HEK293 (cell line): ENCODE data around the gene C2CD2.

Experiments
- CTCF ChIA-PET: fragments of 350-600 bp; formaldehyde crosslinking; extraction: SDS; loops from one replicate; lab custom pipeline; 2021; ENCODE audit warnings: antibody characterized with exemption; lab: Yijun Ruan, JAX
- POLR2A ChIA-PET: fragments of 300-600 bp; formaldehyde crosslinking; extraction: SDS; loops from one replicate; lab custom pipeline; 2020; ENCODE audit warnings: antibody characterized with exemption, inconsistent platforms; lab: Yijun Ruan, JAX
- H3K27ac ChIP-seq: fragments of 200-500 bp; sonication (Bioruptor generic); 2 replicates; pipeline ENCODE4 v1.5.1; 2014; ENCODE audit warnings: low read depth, low read length, control low read depth, inconsistent platforms; ENCODE audit errors: extremely low read depth
- H3K36me3 ChIP-seq, 2 experiments: fragments of 200-500 bp in 1 of 2; sonication (Bioruptor generic) in 1 of 2; 1 replicate in 1 of 2; 2 replicates in 1 of 2; pipeline ENCODE4 v1.5.1; 2014 to 2017; ENCODE audit warnings: inconsistent platforms in 2 of 2, low read length in 2 of 2; ENCODE audit not compliant: control insufficient read depth in 2 of 2, insufficient read depth in 1 of 2
- H3K4me1 ChIP-seq: fragments of 200-500 bp; sonication (Bioruptor generic); 2 replicates; pipeline ENCODE4 v1.5.1; 2014; ENCODE audit warnings: mild to moderate bottlenecking, low read length, inconsistent platforms; ENCODE audit not compliant: control insufficient read depth, insufficient read depth
- H3K4me3 ChIP-seq: 2 replicates; pipeline ENCODE4 v1.5.1; 2011; ENCODE audit warnings: low read depth, mild to moderate bottlenecking, control low read depth, low read length, moderate library complexity
- H3K9me3 ChIP-seq: fragments of 200-500 bp; sonication (Bioruptor generic); 2 replicates; pipeline ENCODE4 v1.5.1; 2014; ENCODE audit warnings: low read depth, low read length, inconsistent platforms; ENCODE audit not compliant: control insufficient read depth, insufficient read depth
- GLI4 ChIP-seq: fragments of 450-650 bp; formaldehyde crosslinking; IDR thresholded peaks from 2 replicates; pipeline ENCODE4 v1.5.1; 2016; ENCODE audit warnings: missing biosample characterization, missing genetic modification characterization
- MEIS1 ChIP-seq: sonication (generic); formaldehyde crosslinking; IDR thresholded peaks from 2 replicates; pipeline ENCODE4 v1.8.1; 2022; ENCODE audit warnings: missing genetic modification reagents, mild to moderate bottlenecking, borderline replicate concordance
- SP2 ChIP-seq: fragments of 450-650 bp; formaldehyde crosslinking; IDR thresholded peaks from 2 replicates; pipeline ENCODE4 v1.5.1; 2016; ENCODE audit warnings: missing biosample characterization, missing genetic modification characterization
- SP3 ChIP-seq: fragments of 450-650 bp; formaldehyde crosslinking; IDR thresholded peaks from 2 replicates; pipeline ENCODE4 v1.5.1; 2016; ENCODE audit warnings: missing biosample characterization, missing genetic modification characterization
- SP7 ChIP-seq: fragments of 450-650 bp; formaldehyde crosslinking; IDR thresholded peaks from 2 replicates; pipeline ENCODE4 v1.5.1; 2016; ENCODE audit warnings: missing biosample characterization, missing genetic modification characterization
- ZBTB17 ChIP-seq: fragments of 450-650 bp; formaldehyde crosslinking; IDR thresholded peaks from 2 replicates; pipeline ENCODE4 v1.5.1; 2016; ENCODE audit warnings: missing biosample characterization, missing genetic modification characterization
- ZBTB48 ChIP-seq: fragments of 450-650 bp; formaldehyde crosslinking; IDR thresholded peaks from 2 replicates; pipeline ENCODE4 v1.5.1; 2016; ENCODE audit warnings: missing biosample characterization, missing genetic modification characterization
- ZNF138 ChIP-seq: fragments of 450-650 bp; formaldehyde crosslinking; IDR thresholded peaks from 2 replicates; pipeline ENCODE4 v1.5.1; 2016; ENCODE audit warnings: missing biosample characterization, missing genetic modification characterization, borderline replicate concordance
- ZNF184 ChIP-seq: fragments of 450-650 bp; IDR thresholded peaks from 2 replicates; pipeline ENCODE4 v1.5.1; 2018; ENCODE audit warnings: missing biosample characterization, mild to moderate bottlenecking, missing genetic modification characterization
- ZNF202 ChIP-seq: fragments of 450-650 bp; formaldehyde crosslinking; IDR thresholded peaks from 2 replicates; pipeline ENCODE4 v1.5.1; 2016; ENCODE audit warnings: missing biosample characterization, missing genetic modification characterization, borderline replicate concordance
- ZNF223 ChIP-seq: fragments of 450-650 bp; formaldehyde crosslinking; IDR thresholded peaks from 2 replicates; pipeline ENCODE4 v1.5.1; 2016; ENCODE audit warnings: missing biosample characterization, missing genetic modification characterization
- ZNF366 ChIP-seq: fragments of 450-650 bp; formaldehyde crosslinking; conservative IDR thresholded peaks from 2 replicates; pipeline ENCODE4 v1.5.1; 2016; ENCODE audit warnings: missing biosample characterization, missing genetic modification characterization
- ZNF37A ChIP-seq: fragments of 450-650 bp; IDR thresholded peaks from 2 replicates; pipeline ENCODE4 v1.5.1; 2018; ENCODE audit warnings: missing biosample characterization, missing genetic modification characterization
- ZNF391 ChIP-seq: fragments of 450-650 bp; formaldehyde crosslinking; IDR thresholded peaks from 2 replicates; pipeline ENCODE4 v1.5.1; 2016; ENCODE audit warnings: low read depth, missing biosample characterization, missing genetic modification characterization, borderline replicate concordance
- ZNF426 ChIP-seq: fragments of 450-650 bp; formaldehyde crosslinking; IDR thresholded peaks from 2 replicates; pipeline ENCODE4 v1.5.1; 2017; ENCODE audit warnings: missing biosample characterization, missing genetic modification characterization, mild to moderate bottlenecking, inconsistent platforms, moderate library complexity
- ZNF600 ChIP-seq: fragments of 450-650 bp; formaldehyde crosslinking; IDR thresholded peaks from 2 replicates; pipeline ENCODE4 v1.5.1; 2016; ENCODE audit warnings: missing biosample characterization, missing genetic modification characterization
- ZXDB ChIP-seq: fragments of 450-650 bp; formaldehyde crosslinking; IDR thresholded peaks from 2 replicates; pipeline ENCODE4 v1.5.1; 2016; ENCODE audit warnings: missing biosample characterization, missing genetic modification characterization
- TF ChIP-seq, protein P1 (sequence below): fragments of 450-650 bp; formaldehyde crosslinking; IDR thresholded peaks from 2 replicates; pipeline ENCODE4 v1.5.1; 2017; ENCODE audit warnings: missing biosample characterization, missing genetic modification characterization
- TF ChIP-seq, protein P2 (sequence below): fragments of 450-650 bp; formaldehyde crosslinking; IDR thresholded peaks from 2 replicates; pipeline ENCODE4 v1.5.1; 2016; ENCODE audit warnings: missing biosample characterization, missing genetic modification characterization
- TF ChIP-seq, protein P3 (sequence below): IDR thresholded peaks from 2 replicates; pipeline ENCODE4 v1.6.1; 2011; ENCODE audit warnings: mild to moderate bottlenecking, low read depth, low read length, borderline replicate concordance
- TF ChIP-seq, protein P4 (sequence below): fragments of 450-650 bp; formaldehyde crosslinking; IDR thresholded peaks from 2 replicates; pipeline ENCODE4 v1.5.1; 2017; ENCODE audit warnings: missing biosample characterization, missing genetic modification characterization

The C2CD2 gene

DNA sequence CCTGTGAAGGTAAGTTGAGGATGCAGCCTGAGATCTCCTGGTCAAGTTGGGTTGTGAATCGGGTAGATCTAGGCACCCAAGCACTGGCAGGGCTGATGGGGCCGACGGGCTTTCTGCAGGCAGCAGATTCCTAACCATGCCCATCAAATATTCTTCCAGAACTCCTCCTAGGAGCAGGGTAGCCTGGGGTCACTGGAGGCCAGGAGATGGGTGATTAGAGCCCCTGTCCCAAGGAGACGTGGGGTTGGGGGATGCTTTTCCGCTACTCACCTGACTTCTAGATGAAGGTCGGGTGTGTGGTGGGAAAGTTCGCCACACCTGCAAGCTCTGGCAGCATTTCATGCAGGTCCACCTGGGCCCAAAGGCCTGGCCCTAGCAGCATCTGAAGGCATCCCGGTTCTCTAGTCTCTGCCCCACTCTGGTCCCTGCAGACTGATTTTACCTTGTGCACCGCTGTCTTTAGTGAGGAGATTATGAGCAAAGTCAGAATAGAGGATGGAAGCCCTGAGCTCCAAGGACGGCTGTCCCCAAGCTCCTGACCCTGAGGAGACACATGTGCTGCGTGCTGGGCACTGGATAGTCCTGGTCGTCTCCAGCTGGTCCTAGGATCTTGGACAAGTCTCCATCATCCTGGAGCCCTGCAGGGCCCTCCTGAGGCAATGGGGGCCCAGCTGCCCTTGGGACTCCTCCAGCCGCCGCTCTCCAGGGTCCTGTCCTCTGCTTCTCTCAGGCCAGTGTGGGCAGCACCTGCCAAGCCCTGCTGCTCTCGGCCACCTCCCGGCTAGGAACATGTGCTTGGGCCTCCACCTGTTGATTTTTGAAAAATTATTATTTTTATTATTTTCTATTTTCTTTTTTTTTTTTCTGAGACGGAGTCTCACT, 21.8 kb upstream of the C2CD2 start (continued):
- TF ChIP-seq, protein P1, sequence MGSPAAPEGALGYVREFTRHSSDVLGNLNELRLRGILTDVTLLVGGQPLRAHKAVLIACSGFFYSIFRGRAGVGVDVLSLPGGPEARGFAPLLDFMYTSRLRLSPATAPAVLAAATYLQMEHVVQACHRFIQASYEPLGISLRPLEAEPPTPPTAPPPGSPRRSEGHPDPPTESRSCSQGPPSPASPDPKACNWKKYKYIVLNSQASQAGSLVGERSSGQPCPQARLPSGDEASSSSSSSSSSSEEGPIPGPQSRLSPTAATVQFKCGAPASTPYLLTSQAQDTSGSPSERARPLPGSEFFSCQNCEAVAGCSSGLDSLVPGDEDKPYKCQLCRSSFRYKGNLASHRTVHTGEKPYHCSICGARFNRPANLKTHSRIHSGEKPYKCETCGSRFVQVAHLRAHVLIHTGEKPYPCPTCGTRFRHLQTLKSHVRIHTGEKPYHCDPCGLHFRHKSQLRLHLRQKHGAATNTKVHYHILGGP (tag by site-specific recombination), result no peak
- TF ChIP-seq, protein P2, sequence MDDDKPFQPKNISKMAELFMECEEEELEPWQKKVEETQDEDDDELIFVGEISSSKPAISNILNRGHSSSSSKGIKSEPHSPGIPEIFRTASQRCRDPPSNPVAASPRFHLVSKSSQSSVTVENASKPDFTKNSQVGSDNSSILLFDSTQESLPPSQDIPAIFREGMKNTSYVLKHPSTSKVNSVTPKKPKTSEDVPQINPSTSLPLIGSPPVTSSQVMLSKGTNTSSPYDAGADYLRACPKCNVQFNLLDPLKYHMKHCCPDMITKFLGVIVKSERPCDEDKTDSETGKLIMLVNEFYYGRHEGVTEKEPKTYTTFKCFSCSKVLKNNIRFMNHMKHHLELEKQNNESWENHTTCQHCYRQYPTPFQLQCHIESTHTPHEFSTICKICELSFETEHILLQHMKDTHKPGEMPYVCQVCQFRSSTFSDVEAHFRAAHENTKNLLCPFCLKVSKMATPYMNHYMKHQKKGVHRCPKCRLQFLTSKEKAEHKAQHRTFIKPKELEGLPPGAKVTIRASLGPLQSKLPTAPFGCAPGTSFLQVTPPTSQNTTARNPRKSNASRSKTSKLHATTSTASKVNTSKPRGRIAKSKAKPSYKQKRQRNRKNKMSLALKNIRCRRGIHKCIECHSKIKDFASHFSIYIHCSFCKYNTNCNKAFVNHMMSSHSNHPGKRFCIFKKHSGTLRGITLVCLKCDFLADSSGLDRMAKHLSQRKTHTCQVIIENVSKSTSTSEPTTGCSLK, result no peak
- no peak for TF ChIP-seq ZNF184 (tag by site-specific recombination)
- no peak for TF ChIP-seq SP7 (tag by site-specific recombination)
- no peak for TF ChIP-seq ZNF391 (tag by site-specific recombination)

DNA sequence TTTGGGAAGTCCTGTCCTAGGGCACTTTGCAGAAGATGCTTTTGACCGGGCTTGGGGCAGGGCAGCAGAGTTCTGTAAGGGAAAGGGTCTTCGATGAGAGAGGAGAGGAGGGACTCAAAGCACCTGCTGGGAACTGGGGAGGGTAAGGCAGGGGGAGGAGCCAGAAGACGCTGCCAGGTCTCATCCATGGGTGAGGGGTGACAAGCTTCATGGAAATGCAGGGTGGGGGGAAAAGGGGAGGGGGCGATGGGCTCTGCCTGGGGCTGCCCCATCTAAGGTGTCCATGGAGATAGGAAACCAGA, 20.9 kb upstream of the C2CD2 start:
- no peaks in the 10 kb centered on the region for H3K36me3 ChIP-seq
- TF ChIP-seq ZNF138 (tag by site-specific recombination) (no peak), SP2 (tag by site-specific recombination) (no peak), MEIS1 (CRISPR knock-in tag) (no peak), ZNF223 (tag by site-specific recombination) (no peak), ZXDB (tag by site-specific recombination) (no peak), GLI4 (no peak), SP3 (no peak), ZNF202 (tag by site-specific recombination) (no peak), ZNF37A (tag by site-specific recombination) (no peak), ZNF600 (tag by site-specific recombination) (no peak), ZNF366 (no peak), ZBTB48 (tag by site-specific recombination) (no peak), ZBTB17 (no peak), ZNF426 (tag by site-specific recombination) (no peak)
- TF ChIP-seq, protein P3, sequence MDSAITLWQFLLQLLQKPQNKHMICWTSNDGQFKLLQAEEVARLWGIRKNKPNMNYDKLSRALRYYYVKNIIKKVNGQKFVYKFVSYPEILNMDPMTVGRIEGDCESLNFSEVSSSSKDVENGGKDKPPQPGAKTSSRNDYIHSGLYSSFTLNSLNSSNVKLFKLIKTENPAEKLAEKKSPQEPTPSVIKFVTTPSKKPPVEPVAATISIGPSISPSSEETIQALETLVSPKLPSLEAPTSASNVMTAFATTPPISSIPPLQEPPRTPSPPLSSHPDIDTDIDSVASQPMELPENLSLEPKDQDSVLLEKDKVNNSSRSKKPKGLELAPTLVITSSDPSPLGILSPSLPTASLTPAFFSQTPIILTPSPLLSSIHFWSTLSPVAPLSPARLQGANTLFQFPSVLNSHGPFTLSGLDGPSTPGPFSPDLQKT, result no peak
- TF ChIP-seq, protein P4, sequence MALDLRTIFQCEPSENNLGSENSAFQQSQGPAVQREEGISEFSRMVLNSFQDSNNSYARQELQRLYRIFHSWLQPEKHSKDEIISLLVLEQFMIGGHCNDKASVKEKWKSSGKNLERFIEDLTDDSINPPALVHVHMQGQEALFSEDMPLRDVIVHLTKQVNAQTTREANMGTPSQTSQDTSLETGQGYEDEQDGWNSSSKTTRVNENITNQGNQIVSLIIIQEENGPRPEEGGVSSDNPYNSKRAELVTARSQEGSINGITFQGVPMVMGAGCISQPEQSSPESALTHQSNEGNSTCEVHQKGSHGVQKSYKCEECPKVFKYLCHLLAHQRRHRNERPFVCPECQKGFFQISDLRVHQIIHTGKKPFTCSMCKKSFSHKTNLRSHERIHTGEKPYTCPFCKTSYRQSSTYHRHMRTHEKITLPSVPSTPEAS, result no peak
- no peaks in the 10 kb centered on the region for H3K9me3 ChIP-seq
- ChIA-PET CTCF (no interaction called here), POLR2A (no interaction called here)
- no peaks in the 10 kb centered on the region for H3K4me1 ChIP-seq
- H3K27ac ChIP-seq, result no peak overlapping the region
- H3K4me3 ChIP-seq, result no peak overlapping the region
